ENCODE results near the gene DNAJC18.

DNAJC18 gene

GRCh38 chr5:139403787-139404483, 35.4 kb downstream of the DNAJC18 start, which contains the start of gene SPATA24:
Gene SPATA24, minus strand, starts transcription at chr5:139404089. Its CDS starts 29 bp downstream, at chr5:139404060.
- peak; percentile 93 for DNase-seq (ENCODE audit: low spot score)

- no peak for DNase-seq (ENCODE audit: low spot score)
Observed at GRCh38 chr5:139403418-139403786, 35.9 kb downstream of the DNAJC18 start.

- DNase-seq (ENCODE audit: low spot score) = peak; percentile 48
Observed at GRCh38 chr5:139402561-139403158, 36.7 kb downstream of the DNAJC18 start.

- DNase-seq (ENCODE audit: low spot score) = no peak
Observed at GRCh38 chr5:139401546-139401945, 37.8 kb downstream of the DNAJC18 start.

GRCh38 chr5:139399501-139400121, 39.7 kb downstream of the DNAJC18 start:
- DNase-seq (ENCODE audit: low spot score) = no peak

GRCh38 chr5:139397921-139398320, 41.4 kb downstream of the DNAJC18 start:
- no peak for DNase-seq (ENCODE audit: low spot score)

- DNase-seq (ENCODE audit: low spot score) = no peak
Observed at GRCh38 chr5:139396691-139397090, 42.6 kb downstream of the DNAJC18 start.

GRCh38 chr5:139395844-139396640, 43.3 kb downstream of the DNAJC18 start:
- DNase-seq (ENCODE audit: low spot score) = no peak

GRCh38 chr5:139394654-139395566, 44.4 kb downstream of the DNAJC18 start, which contains the start of gene PROB1:
Gene PROB1, minus strand, starts transcription at chr5:139395104. Its CDS starts 23 bp downstream, at chr5:139395081.
- DNase-seq (ENCODE audit: low spot score) = no peak

GRCh38 chr5:139394123-139394653, 45.1 kb downstream of the DNAJC18 start:
- no peak for DNase-seq (ENCODE audit: low spot score)

- no peak for DNase-seq (ENCODE audit: low spot score)
Observed at GRCh38 chr5:139393497-139394122, 45.7 kb downstream of the DNAJC18 start.

- DNase-seq (ENCODE audit: low spot score) = peak; percentile 41
Observed at GRCh38 chr5:139392678-139393496, 46.4 kb downstream of the DNAJC18 start.

- no peak for DNase-seq (ENCODE audit: low spot score)
Observed at GRCh38 chr5:139392324-139392677, 47.0 kb downstream of the DNAJC18 start.

- no peak for DNase-seq (ENCODE audit: low spot score)
Observed at GRCh38 chr5:139391570-139392323, 47.6 kb downstream of the DNAJC18 start.

GRCh38 chr5:139390639-139391569, 48.4 kb downstream of the DNAJC18 start:
- DNase-seq (ENCODE audit: low spot score) = no peak

GRCh38 chr5:139389701-139390638, 49.4 kb downstream of the DNAJC18 start, which contains the start of gene MZB1:
Gene MZB1, minus strand, starts transcription at chr5:139389913. Its CDS starts 57 bp downstream, at chr5:139389856.
- no peak for DNase-seq (ENCODE audit: low spot score)
